HEK293 (cell line): Measurements from ENCODE around the gene GNMT.

Experiments used
- GLI2 ChIP-seq: fragments of 450-650 bp; formaldehyde crosslinking; IDR thresholded peaks from 2 replicates; pipeline ENCODE4; 2017; ENCODE audit warnings: missing biosample characterization, missing genetic modification characterization, low read depth, borderline replicate concordance
- IKZF3 ChIP-seq: fragments of 450-650 bp; IDR thresholded peaks from 2 replicates; pipeline ENCODE4 v1.5.0; 2018; ENCODE audit warnings: missing biosample characterization, mild to moderate bottlenecking, missing genetic modification characterization, moderate library complexity
- KLF1 ChIP-seq: fragments of 450-650 bp; formaldehyde crosslinking; IDR thresholded peaks from 2 replicates; pipeline ENCODE4 v1.5.1; 2016; ENCODE audit warnings: missing biosample characterization, missing genetic modification characterization
- KLF10 ChIP-seq: fragments of 450-650 bp; IDR thresholded peaks from 2 replicates; pipeline ENCODE4 v1.5.1; 2018; ENCODE audit warnings: missing biosample characterization, mild to moderate bottlenecking, missing genetic modification characterization
- KLF16 ChIP-seq: fragments of 450-650 bp; formaldehyde crosslinking; IDR thresholded peaks from 2 replicates; pipeline ENCODE4 v1.5.1; 2017; ENCODE audit warnings: missing biosample characterization, missing genetic modification characterization
- KLF9 ChIP-seq: fragments of 450-650 bp; formaldehyde crosslinking; IDR thresholded peaks from 2 replicates; pipeline ENCODE4 v1.5.1; 2016; ENCODE audit warnings: missing biosample characterization, missing genetic modification characterization, low read depth
- PATZ1 ChIP-seq: fragments of 450-650 bp; formaldehyde crosslinking; IDR thresholded peaks from 2 replicates; pipeline ENCODE4 v1.5.1; 2016; ENCODE audit warnings: missing biosample characterization, missing genetic modification characterization
- YY2 ChIP-seq: fragments of 450-650 bp; formaldehyde crosslinking; IDR thresholded peaks from 2 replicates; pipeline ENCODE4 v1.5.1; 2016; ENCODE audit warnings: missing biosample characterization, missing genetic modification characterization
- ZIC2 ChIP-seq: fragments of 450-650 bp; formaldehyde crosslinking; IDR thresholded peaks from 2 replicates; pipeline ENCODE4 v1.5.1; 2016; ENCODE audit warnings: missing biosample characterization, missing genetic modification characterization
- ZNF132 ChIP-seq: fragments of 450-650 bp; formaldehyde crosslinking; IDR thresholded peaks from 2 replicates; pipeline ENCODE4 v1.5.1; 2017; ENCODE audit warnings: missing biosample characterization, missing genetic modification characterization, borderline replicate concordance
- ZNF19 ChIP-seq: fragments of 450-650 bp; formaldehyde crosslinking; IDR thresholded peaks from 2 replicates; pipeline ENCODE4; 2016; ENCODE audit warnings: missing biosample characterization, missing genetic modification characterization, low read depth
- ZNF341 ChIP-seq: fragments of 450-650 bp; formaldehyde crosslinking; IDR thresholded peaks from 2 replicates; pipeline ENCODE4; 2016; ENCODE audit warnings: low read depth, missing biosample characterization, missing genetic modification characterization
- ZNF394 ChIP-seq: fragments of 450-650 bp; formaldehyde crosslinking; IDR thresholded peaks from 2 replicates; pipeline ENCODE4 v1.5.1; 2016; ENCODE audit warnings: missing biosample characterization, missing genetic modification characterization, mild to moderate bottlenecking, moderate library complexity, borderline replicate concordance
- ZNF473 ChIP-seq: fragments of 450-650 bp; formaldehyde crosslinking; IDR thresholded peaks from 2 replicates; pipeline ENCODE4 v1.5.1; 2017; ENCODE audit warnings: missing biosample characterization, missing genetic modification characterization
- ZNF514 ChIP-seq: fragments of 450-650 bp; formaldehyde crosslinking; IDR thresholded peaks from 2 replicates; pipeline ENCODE4 v1.5.1; 2016; ENCODE audit warnings: missing biosample characterization, missing genetic modification characterization
- ZNF585B ChIP-seq: fragments of 450-650 bp; formaldehyde crosslinking; IDR thresholded peaks from 2 replicates; pipeline ENCODE4 v1.5.1; 2016; ENCODE audit warnings: missing biosample characterization, missing genetic modification characterization
- ZNF600 ChIP-seq: fragments of 450-650 bp; formaldehyde crosslinking; IDR thresholded peaks from 2 replicates; pipeline ENCODE4 v1.5.1; 2016; ENCODE audit warnings: missing biosample characterization, missing genetic modification characterization
- ZNF777 ChIP-seq: fragments of 450-650 bp; formaldehyde crosslinking; IDR thresholded peaks from 2 replicates; pipeline ENCODE4 v1.5.1; 2017; ENCODE audit warnings: missing biosample characterization, missing genetic modification characterization, borderline replicate concordance
- ZSCAN16 ChIP-seq: fragments of 450-650 bp; formaldehyde crosslinking; IDR thresholded peaks from 2 replicates; pipeline ENCODE4 v1.5.1; 2016; ENCODE audit warnings: missing biosample characterization, missing genetic modification characterization
- TF ChIP-seq, protein P1 (sequence below): fragments of 450-650 bp; formaldehyde crosslinking; IDR thresholded peaks from 2 replicates; pipeline ENCODE4 v1.5.1; 2016; ENCODE audit warnings: missing biosample characterization, missing genetic modification characterization, borderline replicate concordance
- TF ChIP-seq, protein P2 (sequence below): fragments of 450-650 bp; formaldehyde crosslinking; IDR thresholded peaks from 2 replicates; pipeline ENCODE4 v1.5.1; 2016; ENCODE audit warnings: missing biosample characterization, missing genetic modification characterization
- TF ChIP-seq, protein P3 (sequence below): fragments of 450-650 bp; formaldehyde crosslinking; IDR thresholded peaks from 2 replicates; pipeline ENCODE4 v1.5.1; 2016; ENCODE audit warnings: missing biosample characterization, missing genetic modification characterization, low read depth
- TF ChIP-seq, protein P4 (sequence below): fragments of 450-650 bp; formaldehyde crosslinking; IDR thresholded peaks from 2 replicates; pipeline ENCODE4 v1.5.1; 2017; ENCODE audit warnings: missing biosample characterization, mild to moderate bottlenecking, missing genetic modification characterization, moderate library complexity
- TF ChIP-seq, protein P5 (sequence below): fragments of 450-650 bp; formaldehyde crosslinking; IDR thresholded peaks from 2 replicates; pipeline ENCODE4 v1.5.1; 2016; ENCODE audit warnings: missing biosample characterization, missing genetic modification characterization

GNMT gene

DNA sequence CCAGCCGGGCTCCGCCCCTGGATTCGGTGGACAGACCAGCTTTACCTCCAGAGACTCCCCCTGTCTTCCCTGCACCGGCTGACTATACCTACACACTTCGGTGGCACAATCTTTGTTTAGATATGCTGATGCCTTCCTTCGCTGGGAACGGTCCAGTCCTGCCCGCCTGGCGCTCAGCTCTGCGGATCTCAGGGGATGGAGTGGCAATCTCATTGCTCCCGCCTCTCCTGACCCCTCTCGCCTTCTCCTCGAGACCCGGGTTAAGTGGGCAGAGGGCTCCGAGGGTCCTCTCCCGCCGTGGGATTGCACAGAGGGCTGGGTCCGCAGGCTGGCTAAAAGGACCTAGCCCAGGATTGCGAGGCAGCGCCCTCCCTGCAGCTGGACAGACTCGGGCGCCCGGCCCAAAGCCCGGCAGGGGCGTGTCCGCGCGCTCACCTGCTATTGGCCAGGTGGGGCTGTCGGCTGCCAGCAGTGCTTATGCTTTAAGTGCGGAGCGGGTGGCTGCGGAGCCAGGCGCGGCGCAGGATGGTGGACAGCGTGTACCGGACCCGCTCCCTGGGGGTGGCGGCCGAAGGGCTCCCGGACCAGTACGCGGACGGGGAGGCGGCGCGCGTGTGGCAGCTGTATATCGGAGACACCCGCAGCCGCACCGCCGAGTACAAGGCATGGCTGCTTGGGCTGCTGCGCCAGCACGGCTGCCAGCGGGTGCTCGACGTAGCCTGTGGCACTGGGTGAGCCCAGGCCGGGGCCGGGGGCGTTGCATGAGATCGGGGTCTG lies at the start of gene GNMT (continued):
- TF ChIP-seq, protein P1, sequence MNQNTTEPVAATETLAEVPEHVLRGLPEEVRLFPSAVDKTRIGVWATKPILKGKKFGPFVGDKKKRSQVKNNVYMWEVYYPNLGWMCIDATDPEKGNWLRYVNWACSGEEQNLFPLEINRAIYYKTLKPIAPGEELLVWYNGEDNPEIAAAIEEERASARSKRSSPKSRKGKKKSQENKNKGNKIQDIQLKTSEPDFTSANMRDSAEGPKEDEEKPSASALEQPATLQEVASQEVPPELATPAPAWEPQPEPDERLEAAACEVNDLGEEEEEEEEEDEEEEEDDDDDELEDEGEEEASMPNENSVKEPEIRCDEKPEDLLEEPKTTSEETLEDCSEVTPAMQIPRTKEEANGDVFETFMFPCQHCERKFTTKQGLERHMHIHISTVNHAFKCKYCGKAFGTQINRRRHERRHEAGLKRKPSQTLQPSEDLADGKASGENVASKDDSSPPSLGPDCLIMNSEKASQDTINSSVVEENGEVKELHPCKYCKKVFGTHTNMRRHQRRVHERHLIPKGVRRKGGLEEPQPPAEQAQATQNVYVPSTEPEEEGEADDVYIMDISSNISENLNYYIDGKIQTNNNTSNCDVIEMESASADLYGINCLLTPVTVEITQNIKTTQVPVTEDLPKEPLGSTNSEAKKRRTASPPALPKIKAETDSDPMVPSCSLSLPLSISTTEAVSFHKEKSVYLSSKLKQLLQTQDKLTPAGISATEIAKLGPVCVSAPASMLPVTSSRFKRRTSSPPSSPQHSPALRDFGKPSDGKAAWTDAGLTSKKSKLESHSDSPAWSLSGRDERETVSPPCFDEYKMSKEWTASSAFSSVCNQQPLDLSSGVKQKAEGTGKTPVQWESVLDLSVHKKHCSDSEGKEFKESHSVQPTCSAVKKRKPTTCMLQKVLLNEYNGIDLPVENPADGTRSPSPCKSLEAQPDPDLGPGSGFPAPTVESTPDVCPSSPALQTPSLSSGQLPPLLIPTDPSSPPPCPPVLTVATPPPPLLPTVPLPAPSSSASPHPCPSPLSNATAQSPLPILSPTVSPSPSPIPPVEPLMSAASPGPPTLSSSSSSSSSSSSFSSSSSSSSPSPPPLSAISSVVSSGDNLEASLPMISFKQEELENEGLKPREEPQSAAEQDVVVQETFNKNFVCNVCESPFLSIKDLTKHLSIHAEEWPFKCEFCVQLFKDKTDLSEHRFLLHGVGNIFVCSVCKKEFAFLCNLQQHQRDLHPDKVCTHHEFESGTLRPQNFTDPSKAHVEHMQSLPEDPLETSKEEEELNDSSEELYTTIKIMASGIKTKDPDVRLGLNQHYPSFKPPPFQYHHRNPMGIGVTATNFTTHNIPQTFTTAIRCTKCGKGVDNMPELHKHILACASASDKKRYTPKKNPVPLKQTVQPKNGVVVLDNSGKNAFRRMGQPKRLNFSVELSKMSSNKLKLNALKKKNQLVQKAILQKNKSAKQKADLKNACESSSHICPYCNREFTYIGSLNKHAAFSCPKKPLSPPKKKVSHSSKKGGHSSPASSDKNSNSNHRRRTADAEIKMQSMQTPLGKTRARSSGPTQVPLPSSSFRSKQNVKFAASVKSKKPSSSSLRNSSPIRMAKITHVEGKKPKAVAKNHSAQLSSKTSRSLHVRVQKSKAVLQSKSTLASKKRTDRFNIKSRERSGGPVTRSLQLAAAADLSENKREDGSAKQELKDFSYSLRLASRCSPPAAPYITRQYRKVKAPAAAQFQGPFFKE (tag by site-specific recombination) = no peak
- TF ChIP-seq ZNF341 (tag by site-specific recombination) (no peak), ZNF473 (tag by site-specific recombination) (no peak), KLF9 (tag by site-specific recombination) (peak; percentile 86), ZNF585B (tag by site-specific recombination) (no peak), ZSCAN16 (tag by site-specific recombination) (no peak), ZIC2 (tag by site-specific recombination) (0 out of 2 replicates have a peak, but pooled peaks have one; percentile 18), KLF16 (tag by site-specific recombination) (0 out of 2 replicates have a peak, but pooled peaks have one; percentile 34), ZNF394 (no peak), YY2 (tag by site-specific recombination) (no peak), KLF10 (tag by site-specific recombination) (peak; percentile 97), ZNF600 (tag by site-specific recombination) (peak; percentile 96; the same call in 1 of the 2 replicates), KLF1 (tag by site-specific recombination) (peak; percentile 54; the same call in 1 of the 2 replicates), IKZF3 (no peak), PATZ1 (tag by site-specific recombination) (peak; percentile 30; the same call in 1 of the 2 replicates), ZNF19 (tag by site-specific recombination) (no peak), ZNF777 (tag by site-specific recombination) (peak; percentile 78; the same call in 1 of the 2 replicates), GLI2 (tag by site-specific recombination) (no peak), ZNF514 (tag by site-specific recombination) (no peak), ZNF132 (tag by site-specific recombination) (no peak)
- TF ChIP-seq, protein P2, sequence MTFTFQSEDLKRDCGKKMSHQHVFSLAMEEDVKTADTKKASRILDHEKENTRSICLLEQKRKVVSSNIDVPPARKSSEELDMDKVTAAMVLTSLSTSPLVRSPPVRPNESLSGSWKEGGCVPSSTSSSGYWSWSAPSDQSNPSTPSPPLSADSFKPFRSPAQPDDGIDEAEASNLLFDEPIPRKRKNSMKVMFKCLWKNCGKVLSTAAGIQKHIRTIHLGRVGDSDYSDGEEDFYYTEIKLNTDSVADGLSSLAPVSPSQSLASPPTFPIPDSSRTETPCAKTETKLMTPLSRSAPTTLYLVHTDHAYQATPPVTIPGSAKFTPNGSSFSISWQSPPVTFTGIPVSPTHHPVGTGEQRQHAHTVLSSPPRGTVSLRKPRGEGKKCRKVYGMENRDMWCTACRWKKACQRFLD (tag by site-specific recombination) = no peak
- TF ChIP-seq, protein P3, sequence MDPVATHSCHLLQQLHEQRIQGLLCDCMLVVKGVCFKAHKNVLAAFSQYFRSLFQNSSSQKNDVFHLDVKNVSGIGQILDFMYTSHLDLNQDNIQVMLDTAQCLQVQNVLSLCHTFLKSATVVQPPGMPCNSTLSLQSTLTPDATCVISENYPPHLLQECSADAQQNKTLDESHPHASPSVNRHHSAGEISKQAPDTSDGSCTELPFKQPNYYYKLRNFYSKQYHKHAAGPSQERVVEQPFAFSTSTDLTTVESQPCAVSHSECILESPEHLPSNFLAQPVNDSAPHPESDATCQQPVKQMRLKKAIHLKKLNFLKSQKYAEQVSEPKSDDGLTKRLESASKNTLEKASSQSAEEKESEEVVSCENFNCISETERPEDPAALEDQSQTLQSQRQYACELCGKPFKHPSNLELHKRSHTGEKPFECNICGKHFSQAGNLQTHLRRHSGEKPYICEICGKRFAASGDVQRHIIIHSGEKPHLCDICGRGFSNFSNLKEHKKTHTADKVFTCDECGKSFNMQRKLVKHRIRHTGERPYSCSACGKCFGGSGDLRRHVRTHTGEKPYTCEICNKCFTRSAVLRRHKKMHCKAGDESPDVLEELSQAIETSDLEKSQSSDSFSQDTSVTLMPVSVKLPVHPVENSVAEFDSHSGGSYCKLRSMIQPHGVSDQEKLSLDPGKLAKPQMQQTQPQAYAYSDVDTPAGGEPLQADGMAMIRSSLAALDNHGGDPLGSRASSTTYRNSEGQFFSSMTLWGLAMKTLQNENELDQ = no peak
- TF ChIP-seq, protein P4, sequence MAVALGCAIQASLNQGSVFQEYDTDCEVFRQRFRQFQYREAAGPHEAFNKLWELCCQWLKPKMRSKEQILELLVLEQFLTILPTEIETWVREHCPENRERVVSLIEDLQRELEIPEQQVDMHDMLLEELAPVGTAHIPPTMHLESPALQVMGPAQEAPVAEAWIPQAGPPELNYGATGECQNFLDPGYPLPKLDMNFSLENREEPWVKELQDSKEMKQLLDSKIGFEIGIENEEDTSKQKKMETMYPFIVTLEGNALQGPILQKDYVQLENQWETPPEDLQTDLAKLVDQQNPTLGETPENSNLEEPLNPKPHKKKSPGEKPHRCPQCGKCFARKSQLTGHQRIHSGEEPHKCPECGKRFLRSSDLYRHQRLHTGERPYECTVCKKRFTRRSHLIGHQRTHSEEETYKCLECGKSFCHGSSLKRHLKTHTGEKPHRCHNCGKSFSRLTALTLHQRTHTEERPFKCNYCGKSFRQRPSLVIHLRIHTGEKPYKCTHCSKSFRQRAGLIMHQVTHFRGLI = no peak
- TF ChIP-seq, protein P5, sequence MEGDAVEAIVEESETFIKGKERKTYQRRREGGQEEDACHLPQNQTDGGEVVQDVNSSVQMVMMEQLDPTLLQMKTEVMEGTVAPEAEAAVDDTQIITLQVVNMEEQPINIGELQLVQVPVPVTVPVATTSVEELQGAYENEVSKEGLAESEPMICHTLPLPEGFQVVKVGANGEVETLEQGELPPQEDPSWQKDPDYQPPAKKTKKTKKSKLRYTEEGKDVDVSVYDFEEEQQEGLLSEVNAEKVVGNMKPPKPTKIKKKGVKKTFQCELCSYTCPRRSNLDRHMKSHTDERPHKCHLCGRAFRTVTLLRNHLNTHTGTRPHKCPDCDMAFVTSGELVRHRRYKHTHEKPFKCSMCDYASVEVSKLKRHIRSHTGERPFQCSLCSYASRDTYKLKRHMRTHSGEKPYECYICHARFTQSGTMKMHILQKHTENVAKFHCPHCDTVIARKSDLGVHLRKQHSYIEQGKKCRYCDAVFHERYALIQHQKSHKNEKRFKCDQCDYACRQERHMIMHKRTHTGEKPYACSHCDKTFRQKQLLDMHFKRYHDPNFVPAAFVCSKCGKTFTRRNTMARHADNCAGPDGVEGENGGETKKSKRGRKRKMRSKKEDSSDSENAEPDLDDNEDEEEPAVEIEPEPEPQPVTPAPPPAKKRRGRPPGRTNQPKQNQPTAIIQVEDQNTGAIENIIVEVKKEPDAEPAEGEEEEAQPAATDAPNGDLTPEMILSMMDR (tag by site-specific recombination) = peak; percentile 19; the same call in 1 of the 2 replicates
